Activated T-helper 1 cell treated with anti-CD3 and anti-CD28 coated beads, Interleukin-12 subunit alpha, Interleukin-12 subunit beta, Interleukin-2, Interleukin-4 antibody, amounts not matched to agents 30 ng/mL and 10 ng/mL and 1 ng/mL, durations not matched to agents 14 hours and 24 hours and 36 hours (primary cell): ENCODE measurements around the gene INVS. TPM values are rescaled to one million over a fixed set of nuclear protein-coding genes. Genes with fewer than 3 reads are reported as not detected.
"Not testable (repeated sequence)": the region's sequence is repeated elsewhere in the genome, so short reads cannot be mapped to it uniquely, and the experiment has no call there.

Source experiments
- DNase-seq: peaks from one replicate; pipeline ENCODE4 v3.0.0; 2021; ENCODE audit warnings: low spot score
- H3K27ac Mint-ChIP-seq: one replicate; pipeline ENCODE4 v1.8.0; 2021; ENCODE audit warnings: mild to moderate bottlenecking, mixed read lengths
- H3K27me3 Mint-ChIP-seq: one replicate; pipeline ENCODE4 v1.8.0; 2022; ENCODE audit warnings: mild to moderate bottlenecking, moderate library complexity, mixed read lengths; ENCODE audit not compliant: insufficient read depth
- H3K36me3 Mint-ChIP-seq: one replicate; pipeline ENCODE4 v1.8.0; 2021; ENCODE audit warnings: low read depth, mixed read lengths
- H3K4me1 Mint-ChIP-seq: one replicate; pipeline ENCODE4 v1.8.0; 2021; ENCODE audit warnings: low read depth, mixed read lengths
- H3K4me3 Mint-ChIP-seq: one replicate; pipeline ENCODE4 v1.8.0; 2021; ENCODE audit warnings: mild to moderate bottlenecking, moderate library complexity, mixed read lengths
- H3K9me3 Mint-ChIP-seq: one replicate; pipeline ENCODE4 v1.8.0; 2021; ENCODE audit warnings: mixed read lengths
- intact Hi-C: fragments of 100-400 bp; cut with micrococcal nuclease; formaldehyde crosslinking; loops from one replicate; pipeline ENCODE4 v1.15.1; 2024
- total RNA-seq: library from RNA; stranded (reverse); gene quantifications from 2 replicates; pipeline ENCODE4 v1.2.3, GENCODE V29; 2022

The INVS gene
- total RNA-seq, 1 donor from 2014 or later: 16.3 TPM

DNA sequence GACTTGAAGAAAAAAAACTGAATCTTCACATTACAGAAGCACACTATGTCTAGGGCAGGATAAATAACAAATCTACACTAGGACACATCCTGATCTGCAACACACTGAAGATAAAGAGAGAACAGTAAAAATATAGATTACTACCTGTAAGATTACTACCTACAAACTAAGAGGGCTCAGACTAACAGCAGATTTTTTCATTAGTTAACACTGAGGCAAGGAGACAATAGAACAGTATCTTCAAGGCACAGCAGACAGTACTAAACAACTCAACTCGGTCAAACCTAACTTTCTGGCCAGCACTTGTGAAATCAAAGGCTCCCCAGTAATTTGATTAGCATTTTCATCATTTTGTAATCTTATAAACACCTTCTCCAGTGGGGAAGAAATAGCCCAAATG is 207.2 kb downstream of the INVS start:
- intact Hi-C loops: no loop called here
- no peak for DNase-seq
- H3K4me3 Mint-ChIP-seq: no peak overlapping the region
- no peaks in the 10 kb centered on the region for H3K9me3 Mint-ChIP-seq
- peaks cover 5% of the 10 kb centered on the region for H3K4me1 Mint-ChIP-seq
- no peak overlapping the region for H3K27ac Mint-ChIP-seq
- peaks cover 49% of the 10 kb centered on the region for H3K36me3 Mint-ChIP-seq
- no peaks in the 10 kb centered on the region for H3K27me3 Mint-ChIP-seq

DNA sequence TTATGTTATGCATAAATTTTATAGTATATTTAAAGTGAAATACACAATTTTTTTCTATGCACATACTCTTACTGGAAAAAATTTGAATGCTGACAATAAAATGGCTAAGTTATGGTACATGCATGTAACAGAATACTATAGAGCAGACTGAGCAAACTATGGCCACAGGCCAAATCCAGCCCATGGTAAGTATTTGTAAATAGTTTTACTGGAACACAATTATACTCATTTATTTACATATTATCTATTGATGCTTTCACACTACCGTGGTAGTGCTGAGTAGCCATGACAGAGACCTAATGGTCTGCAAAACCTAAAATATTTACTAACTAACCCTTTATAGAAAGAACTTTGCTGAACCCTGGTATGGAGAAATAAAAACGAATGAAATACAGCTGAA is 208.0 kb downstream of the INVS start:
- intact Hi-C loops: no loop called here
- no peak overlapping the region for H3K27ac Mint-ChIP-seq
- H3K36me3 Mint-ChIP-seq: peaks cover 49% of the 10 kb centered on the region
- peaks cover 5% of the 10 kb centered on the region for H3K4me1 Mint-ChIP-seq
- no peaks in the 10 kb centered on the region for H3K9me3 Mint-ChIP-seq
- no peak for DNase-seq
- no peaks in the 10 kb centered on the region for H3K27me3 Mint-ChIP-seq
- no peak overlapping the region for H3K4me3 Mint-ChIP-seq

DNA sequence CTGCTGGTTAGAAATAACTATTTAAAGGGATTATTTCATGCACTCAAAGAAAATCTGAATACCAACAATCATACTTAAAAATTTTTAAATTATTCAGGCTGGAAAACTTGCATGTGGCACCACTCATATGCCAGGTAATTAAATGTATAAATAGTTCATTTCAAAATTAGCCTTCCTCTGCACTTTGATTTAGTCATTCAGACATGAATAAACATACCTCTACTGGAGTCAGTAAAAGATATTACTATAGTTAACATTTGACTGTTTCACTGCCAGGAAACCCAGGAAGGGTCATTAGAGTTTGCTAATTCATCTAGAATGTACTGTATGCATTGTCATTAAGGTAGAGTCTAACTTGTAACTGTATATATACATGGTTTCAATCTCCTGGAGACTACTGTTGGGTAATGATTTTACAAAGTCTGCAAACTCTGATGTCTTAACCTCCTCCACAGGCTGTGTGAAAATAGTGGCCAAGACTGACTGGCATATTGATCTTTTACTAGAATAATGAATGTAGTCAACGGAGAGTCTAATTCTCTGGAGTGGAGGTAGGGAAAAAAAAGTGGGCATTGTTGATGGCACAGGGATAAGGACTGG is 210.0 kb downstream of the INVS start:
- no peaks in the 10 kb centered on the region for H3K4me1 Mint-ChIP-seq
- H3K27ac Mint-ChIP-seq: no peak overlapping the region
- intact Hi-C loops: no loop called here
- no peak overlapping the region for H3K4me3 Mint-ChIP-seq
- no peak for DNase-seq
- peaks cover 4% of the 10 kb centered on the region for H3K9me3 Mint-ChIP-seq
- H3K27me3 Mint-ChIP-seq: no peaks in the 10 kb centered on the region
- peaks cover 38% of the 10 kb centered on the region for H3K36me3 Mint-ChIP-seq

DNA sequence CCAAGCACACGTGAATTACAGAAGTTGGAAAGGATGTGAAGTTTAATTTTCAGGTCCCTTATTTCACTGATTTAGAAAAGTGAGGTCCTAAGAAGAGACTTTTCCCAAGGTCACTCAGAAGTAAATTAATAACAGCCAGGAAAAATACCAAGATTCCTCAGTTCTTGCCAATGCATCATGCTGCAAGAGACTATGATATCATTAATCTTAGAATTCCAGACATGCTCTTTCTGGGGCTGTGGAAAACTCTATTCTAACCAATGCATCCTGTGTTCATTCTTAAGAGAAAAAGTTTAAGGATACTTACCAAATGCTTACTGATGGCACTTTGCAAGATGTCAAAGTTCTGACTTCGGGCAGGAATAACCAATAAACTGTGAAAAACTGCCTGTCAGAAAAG is 210.9 kb downstream of the INVS start:
- H3K36me3 Mint-ChIP-seq: peaks cover 42% of the 10 kb centered on the region
- no peak overlapping the region for H3K27ac Mint-ChIP-seq
- no peaks in the 10 kb centered on the region for H3K4me1 Mint-ChIP-seq
- no peaks in the 10 kb centered on the region for H3K27me3 Mint-ChIP-seq
- H3K4me3 Mint-ChIP-seq: no peak overlapping the region
- intact Hi-C loops: no loop called here
- no peak for DNase-seq
- peaks cover 4% of the 10 kb centered on the region for H3K9me3 Mint-ChIP-seq

DNA sequence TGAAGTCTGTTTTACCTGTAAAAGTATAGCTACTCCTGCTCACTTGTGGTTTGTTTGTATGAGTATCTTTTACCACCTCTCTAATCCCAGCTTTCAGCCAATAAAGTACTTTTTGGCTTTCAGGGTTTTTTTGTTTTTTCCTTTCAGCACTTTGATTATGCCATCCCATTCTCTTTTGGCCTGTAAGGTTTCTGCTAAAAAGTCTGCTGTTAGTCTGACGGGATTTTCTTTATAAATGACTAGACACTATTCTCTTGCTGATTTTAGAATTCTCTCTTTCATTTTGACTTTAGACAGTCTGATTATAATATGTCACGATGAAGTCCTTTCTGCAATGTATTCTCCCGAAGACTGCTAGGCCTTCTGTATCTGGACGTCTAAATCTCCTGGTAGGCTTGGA is 216.5 kb downstream of the INVS start:
- DNase-seq: no peak
- H3K4me1 Mint-ChIP-seq: peaks cover 10% of the 10 kb centered on the region
- no peaks in the 10 kb centered on the region for H3K27me3 Mint-ChIP-seq
- peaks cover 11% of the 10 kb centered on the region for H3K9me3 Mint-ChIP-seq
- H3K27ac Mint-ChIP-seq: no peak overlapping the region
- intact Hi-C loops: no loop called here
- peaks cover 51% of the 10 kb centered on the region for H3K36me3 Mint-ChIP-seq
- H3K4me3 Mint-ChIP-seq: no peak overlapping the region

DNA sequence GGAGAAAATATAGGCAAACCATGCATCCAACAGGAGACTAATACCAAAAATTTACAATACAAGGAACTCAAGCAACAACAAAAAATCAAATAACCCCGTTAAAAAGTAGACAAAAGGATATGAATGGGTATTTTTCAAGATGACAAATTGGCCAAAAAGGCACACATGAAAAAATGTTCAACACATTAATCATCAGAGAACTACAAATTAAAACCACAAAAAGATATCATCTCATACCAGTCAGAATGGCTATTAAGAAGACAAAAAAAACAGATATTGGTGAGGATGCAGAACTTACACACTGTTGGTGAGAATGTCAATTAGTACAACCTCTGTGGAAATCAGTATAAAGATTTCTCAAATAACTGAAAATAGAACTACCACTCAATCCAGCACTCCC is 218.7 kb downstream of the INVS start:
- peaks cover 44% of the 10 kb centered on the region for H3K36me3 Mint-ChIP-seq
- no peak overlapping the region for H3K4me3 Mint-ChIP-seq
- peaks cover 10% of the 10 kb centered on the region for H3K4me1 Mint-ChIP-seq
- H3K27ac Mint-ChIP-seq: no peak overlapping the region
- DNase-seq: no peak
- H3K27me3 Mint-ChIP-seq: no peaks in the 10 kb centered on the region
- peaks cover 8% of the 10 kb centered on the region for H3K9me3 Mint-ChIP-seq
- intact Hi-C loops: no loop called here

GRCh38 chr9:100322954-100323536 is 224.0 kb downstream of the INVS start:
- Mint-ChIP-seq H3K4me1 (peaks cover 5% of the 10 kb centered on the region), H3K27me3 (no peaks in the 10 kb centered on the region), H3K9me3 (no peaks in the 10 kb centered on the region), H3K36me3 (peaks cover 22% of the 10 kb centered on the region), H3K4me3 (no peak overlapping the region), H3K27ac (no peak overlapping the region)
- intact Hi-C loops: loop anchor here (5.0 kb wide), 3 partner anchors 106 to 516 kb away; partner anchors contain the start of gene NR4A3
- no peak for DNase-seq

DNA sequence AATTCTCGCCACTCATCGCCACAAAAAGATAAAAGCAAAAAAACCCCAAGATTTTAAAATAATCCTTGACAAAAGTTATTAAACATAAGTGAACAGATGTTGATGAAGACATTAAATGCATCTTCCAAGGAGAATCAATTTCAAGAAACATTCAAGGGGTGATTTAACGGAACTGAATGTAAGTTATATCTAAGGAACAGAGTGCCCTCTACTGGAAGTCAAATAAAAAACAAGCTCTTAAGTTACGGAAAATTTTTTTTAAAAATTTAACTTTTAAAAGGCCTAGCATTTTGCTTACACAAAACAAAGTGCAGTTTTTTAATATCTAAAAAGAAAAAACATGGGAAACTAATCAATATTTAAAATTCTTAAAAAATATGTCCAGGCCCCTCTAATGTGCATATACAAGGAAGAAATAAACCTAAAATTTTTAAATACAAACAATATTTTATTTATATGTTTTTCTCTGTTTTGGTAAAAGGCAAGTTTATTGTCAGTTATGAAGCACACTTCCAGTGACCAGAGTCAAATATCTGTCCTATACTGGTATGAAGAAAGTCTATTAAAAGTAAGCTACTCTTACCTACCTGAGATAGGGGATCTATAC is 225.7 kb downstream of the INVS start:
- H3K27me3 Mint-ChIP-seq: no peaks in the 10 kb centered on the region
- no peak overlapping the region for H3K27ac Mint-ChIP-seq
- H3K4me1 Mint-ChIP-seq: peaks cover 5% of the 10 kb centered on the region
- no peaks in the 10 kb centered on the region for H3K9me3 Mint-ChIP-seq
- intact Hi-C loops: loop anchor here (1.0 to 5.0 kb wide), 6 partner anchors 107 to 1161 kb away; partner anchors contain the start of gene NR4A3
- H3K36me3 Mint-ChIP-seq: peaks cover 22% of the 10 kb centered on the region
- DNase-seq: no peak
- H3K4me3 Mint-ChIP-seq: no peak overlapping the region

GRCh38 chr9:100338736-100339135 is 239.7 kb downstream of the INVS start:
- DNase-seq, intact Hi-C loops, H3K9me3 Mint-ChIP-seq, H3K4me3 Mint-ChIP-seq, H3K27ac Mint-ChIP-seq, H3K27me3 Mint-ChIP-seq: not testable (repeated sequence)
- Mint-ChIP-seq H3K4me1 (peaks cover 12% of the 10 kb centered on the region), H3K36me3 (peaks cover 26% of the 10 kb centered on the region)

DNA sequence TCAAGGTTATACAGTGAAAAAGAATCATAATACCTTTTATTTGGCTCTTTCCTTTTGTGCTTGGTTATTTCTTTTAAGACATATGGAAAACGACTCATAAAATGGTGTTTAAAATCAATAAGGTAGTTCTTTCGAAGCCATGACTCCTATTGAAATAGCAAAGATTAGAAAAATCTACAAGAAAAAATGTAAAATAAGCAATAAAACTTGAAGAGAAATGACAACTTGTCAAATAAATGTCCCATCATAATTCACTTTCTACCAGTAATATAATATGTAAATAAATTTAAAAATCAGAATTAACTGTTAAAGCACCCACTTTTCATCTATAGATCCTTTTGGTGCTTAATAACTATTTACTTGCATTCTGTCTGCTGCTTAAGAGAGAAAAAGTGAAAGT is 241.2 kb downstream of the INVS start:
- peaks cover 28% of the 10 kb centered on the region for H3K36me3 Mint-ChIP-seq

GRCh38 chr9:100341889-100342288 is 242.8 kb downstream of the INVS start:
- DNase-seq: no peak
- H3K36me3 Mint-ChIP-seq: peaks cover 35% of the 10 kb centered on the region
- H3K27me3 Mint-ChIP-seq: no peaks in the 10 kb centered on the region
- intact Hi-C loops: loop anchor here (1.0 kb wide), 1 partner anchor 9 kb away; no protein-coding TSS in a partner anchor
- no peak overlapping the region for H3K27ac Mint-ChIP-seq
- H3K4me1 Mint-ChIP-seq: peaks cover 19% of the 10 kb centered on the region
- no peaks in the 10 kb centered on the region for H3K9me3 Mint-ChIP-seq
- H3K4me3 Mint-ChIP-seq: no peak overlapping the region

More for the DNA sequence above, 241.2 kb downstream of the INVS start:
- Mint-ChIP-seq H3K9me3 (no peaks in the 10 kb centered on the region), H3K27ac (no peak overlapping the region), H3K27me3 (no peaks in the 10 kb centered on the region), H3K4me3 (no peak overlapping the region), H3K4me1 (peaks cover 15% of the 10 kb centered on the region)
- DNase-seq: no peak
- intact Hi-C loops: no loop called here

GRCh38 chr9:100346836-100347235 is 247.8 kb downstream of the INVS start:
- no peak overlapping the region for H3K4me3 Mint-ChIP-seq
- peaks cover 43% of the 10 kb centered on the region for H3K4me1 Mint-ChIP-seq
- H3K27me3 Mint-ChIP-seq: no peaks in the 10 kb centered on the region
- peaks cover 30% of the 10 kb centered on the region for H3K36me3 Mint-ChIP-seq
- intact Hi-C loops: no loop called here
- H3K9me3 Mint-ChIP-seq: no peaks in the 10 kb centered on the region
- no peak overlapping the region for H3K27ac Mint-ChIP-seq
- no peak for DNase-seq

- intact Hi-C loops: loop anchor here (5.0 to 10.0 kb wide), 3 partner anchors 122 to 1128 kb away; partner anchors contain the start of genes ALG2, SEC61B and TMEFF1
- no peaks in the 10 kb centered on the region for H3K27me3 Mint-ChIP-seq
- no peak for DNase-seq
- H3K4me3 Mint-ChIP-seq: peak overlapping the region; percentile 19
- H3K9me3 Mint-ChIP-seq: peaks cover 17% of the 10 kb centered on the region
- no peak overlapping the region for H3K27ac Mint-ChIP-seq
- H3K4me1 Mint-ChIP-seq: peaks cover 54% of the 10 kb centered on the region
- peaks cover 34% of the 10 kb centered on the region for H3K36me3 Mint-ChIP-seq
Measured at GRCh38 chr9:100350188-100350587, 251.1 kb downstream of the INVS start.
